GM12873 (cell line): ENCODE data around the gene ARHGEF3.

Experiments
- CTCF ChIP-seq: IDR thresholded peaks from 2 replicates; pipeline ENCODE4 v1.5.1; 2012; ENCODE audit warnings: low read depth, mild to moderate bottlenecking, moderate library complexity, low read length, control low read depth; ENCODE audit not compliant: insufficient read depth; ENCODE audit errors: missing control alignments

Gene ARHGEF3

GRCh38 chr3:56759532-56759931 lies 42.2 kb downstream of the ARHGEF3 start:
- TF ChIP-seq CTCF, result no peak

- TF ChIP-seq CTCF, result no peak
These were observed 43.2 kb downstream of the ARHGEF3 start for GRCh38 chr3:56758539-56758981.

- no peak for TF ChIP-seq CTCF
These were observed 46.9 kb downstream of the ARHGEF3 start for GRCh38 chr3:56754741-56755417.

GRCh38 chr3:56753206-56753820 lies 48.4 kb downstream of the ARHGEF3 start:
- TF ChIP-seq CTCF, result no peak

GRCh38 chr3:56751056-56751707 lies 50.6 kb downstream of the ARHGEF3 start:
- TF ChIP-seq CTCF, result no peak

- TF ChIP-seq CTCF, result no peak
These were observed 53.0 kb downstream of the ARHGEF3 start for GRCh38 chr3:56748663-56749231.

- TF ChIP-seq CTCF, result no peak
These were observed 54.6 kb downstream of the ARHGEF3 start for GRCh38 chr3:56747150-56747549.
